ENCODE measurements around the gene DAPK1.

GRCh38 chr9:87464110-87464991 is 33.3 kb upstream of the DAPK1 start:
- TF ChIP-seq CTCF (IDR thresholded peaks at IDR 0.05; ENCODE audit: low read depth, low read length, poor library complexity, severe bottlenecking) (no peak), EZH2phosphoT487 (IDR thresholded peaks at IDR 0.05; ENCODE audit: borderline replicate concordance, low read length) (no peak)
